ENCODE measurements around the gene RALB. TPM values are rescaled to one million over a fixed set of nuclear protein-coding genes. Genes with fewer than 3 reads are reported as not detected.

The RALB gene
- polyA plus RNA-seq, 1 of the 3 experiments (the other 2 are of a cell fraction): 37.2 TPM

DNA sequence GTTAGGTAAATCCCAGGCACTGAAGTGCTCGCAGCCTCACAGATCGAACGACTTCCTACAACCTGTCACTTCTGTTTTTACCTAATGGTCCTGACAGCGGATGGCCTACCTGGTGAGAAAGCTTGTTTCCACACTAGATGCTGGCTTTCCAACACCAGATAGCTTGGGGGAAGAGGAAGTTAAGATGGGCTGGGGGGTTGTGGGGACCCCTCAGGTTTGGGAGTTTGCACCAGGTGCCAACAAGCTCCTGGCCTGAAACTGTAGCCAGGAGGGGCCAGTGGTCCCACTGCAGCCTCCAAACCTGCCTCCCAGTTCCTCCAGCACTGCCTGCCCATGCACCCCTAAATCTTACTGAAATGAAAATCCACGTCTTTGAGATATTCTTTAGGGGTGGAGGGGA is 33.4 kb upstream of the RALB start:
- ChIA-PET CTCF (interaction anchor here (0.6 to 2.8 kb wide), 7 partner anchors 9 to 110 kb away, joined by 3 to 10 read pairs (median 4); no protein-coding TSS in a partner anchor), POLR2A (no interaction called here)
- no peak for DNase-seq

DNA sequence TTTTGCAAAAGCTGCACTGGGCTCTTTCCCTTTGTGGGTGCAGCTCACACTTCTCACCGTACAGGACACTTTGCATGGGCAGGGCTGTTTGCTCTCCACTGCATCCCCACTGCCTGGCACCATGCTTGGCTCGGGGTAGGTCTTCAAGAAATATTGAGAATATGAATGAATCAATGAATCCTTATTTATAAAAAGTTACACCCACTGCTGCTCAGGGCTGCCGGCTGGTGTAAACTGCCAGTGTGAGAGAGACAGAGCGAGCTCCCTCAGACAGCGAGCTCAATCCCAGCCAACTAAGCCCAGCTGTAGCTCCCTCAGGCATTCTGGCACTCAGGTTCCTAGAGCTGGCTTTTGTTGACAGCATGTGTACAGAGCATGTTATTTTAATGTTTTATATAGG is 32.9 kb upstream of the RALB start:
- Histone ChIP-seq H3K27ac (ENCODE audit: low read depth in 2 of 2, low read length in 1 of 2) (no peak overlapping the region), H3K79me2 (ENCODE audit: insufficient read depth) (peaks cover 23% of the 10 kb centered on the region), H3F3A (replicated peaks; ENCODE audit: insufficient read depth) (no peaks in the 10 kb centered on the region), H3K9me3 (no peaks in the 10 kb centered on the region), H3K36me3 (replicated peaks in 1 of 2; ENCODE audit: control insufficient read depth in 1 of 2, insufficient read depth in 2 of 2, low read length in 1 of 2) (peaks cover 11 to 26% of the 10 kb centered on the region in 2 experiments), H3K4me3 (ENCODE audit: low read depth in 2 of 2, low read length in 1 of 2) (no peak overlapping the region), H2AFZ (ENCODE audit: low read depth) (no peak overlapping the region), H3K9ac (no peak overlapping the region), H3K4me2 (no peak overlapping the region), H3K27me3 (ENCODE audit: insufficient read depth) (no peaks in the 10 kb centered on the region), H4K20me1 (ENCODE audit: insufficient read depth) (no peaks in the 10 kb centered on the region), H3K9me2 (no peaks in the 10 kb centered on the region), H3K4me1 (ENCODE audit: control insufficient read depth in 1 of 2, insufficient read depth in 2 of 2, low read depth in 1 of 2, low read length in 1 of 2) (peaks cover 23 to 24% of the 10 kb centered on the region in 2 experiments; a peak in 3 of 4 replicates)
- ChIA-PET POLR2A (no interaction called here), CTCF (interaction anchor here (1.0 to 2.8 kb wide), 6 partner anchors 9 to 111 kb away, joined by 3 to 10 read pairs (median 4); no protein-coding TSS in a partner anchor)
- DNase-seq: peak; percentile 6
- TF ChIP-seq MAX (IDR thresholded peaks at IDR 0.05; ENCODE audit: low read depth): no peak
- no peak for TF ChIP-seq FOXM1 (IDR thresholded peaks at IDR 0.05; ENCODE audit: low read depth)
- no peak for TF ChIP-seq MXI1 (IDR thresholded peaks at IDR 0.05; ENCODE audit: low read depth, low read length)
- TF ChIP-seq RXRA (IDR thresholded peaks at IDR 0.05; ENCODE audit: borderline replicate concordance, low read depth): no peak
- no peak for TF ChIP-seq POLR2AphosphoS5 (IDR thresholded peaks at IDR 0.05; ENCODE audit: low read depth, low read length)
- TF ChIP-seq RAD21 (IDR thresholded peaks at IDR 0.05; ENCODE audit: low read length): no peak
- TF ChIP-seq CHD2 (IDR thresholded peaks at IDR 0.05; ENCODE audit: low read length, partially characterized antibody): no peak
- TF ChIP-seq TCF12 (IDR thresholded peaks at IDR 0.05): no peak
- no peak for TF ChIP-seq MEF2A (IDR thresholded peaks at IDR 0.05; ENCODE audit: borderline replicate concordance, low read depth)
- no peak for TF ChIP-seq TAF1 (IDR thresholded peaks at IDR 0.05; ENCODE audit: borderline replicate concordance, low read depth, low read length)
- no peak for TF ChIP-seq TEAD4 (IDR thresholded peaks at IDR 0.05; ENCODE audit: borderline replicate concordance, insufficient read depth)
- no peak for TF ChIP-seq PBX3 (IDR thresholded peaks at IDR 0.05)
- TF ChIP-seq, protein P1, sequence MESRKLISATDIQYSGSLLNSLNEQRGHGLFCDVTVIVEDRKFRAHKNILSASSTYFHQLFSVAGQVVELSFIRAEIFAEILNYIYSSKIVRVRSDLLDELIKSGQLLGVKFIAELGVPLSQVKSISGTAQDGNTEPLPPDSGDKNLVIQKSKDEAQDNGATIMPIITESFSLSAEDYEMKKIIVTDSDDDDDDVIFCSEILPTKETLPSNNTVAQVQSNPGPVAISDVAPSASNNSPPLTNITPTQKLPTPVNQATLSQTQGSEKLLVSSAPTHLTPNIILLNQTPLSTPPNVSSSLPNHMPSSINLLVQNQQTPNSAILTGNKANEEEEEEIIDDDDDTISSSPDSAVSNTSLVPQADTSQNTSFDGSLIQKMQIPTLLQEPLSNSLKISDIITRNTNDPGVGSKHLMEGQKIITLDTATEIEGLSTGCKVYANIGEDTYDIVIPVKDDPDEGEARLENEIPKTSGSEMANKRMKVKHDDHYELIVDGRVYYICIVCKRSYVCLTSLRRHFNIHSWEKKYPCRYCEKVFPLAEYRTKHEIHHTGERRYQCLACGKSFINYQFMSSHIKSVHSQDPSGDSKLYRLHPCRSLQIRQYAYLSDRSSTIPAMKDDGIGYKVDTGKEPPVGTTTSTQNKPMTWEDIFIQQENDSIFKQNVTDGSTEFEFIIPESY (IDR thresholded peaks at IDR 0.05; ENCODE audit: borderline replicate concordance, low read depth): no peak
- no peak for TF ChIP-seq NFIC (IDR thresholded peaks at IDR 0.05; ENCODE audit: borderline replicate concordance)
- WGBS (ENCODE audit: low lambda C conversion rate): 95% methylated on average over 5 of the region's 5 CpGs

More for the DNA sequence above, 33.4 kb upstream of the RALB start:
- no peaks in the 10 kb centered on the region for H3K27me3 ChIP-seq (ENCODE audit: insufficient read depth)
- TF ChIP-seq RXRA (IDR thresholded peaks at IDR 0.05; ENCODE audit: borderline replicate concordance, low read depth): no peak
- H3F3A ChIP-seq (replicated peaks; ENCODE audit: insufficient read depth): no peaks in the 10 kb centered on the region
- no peak overlapping the region for H3K27ac ChIP-seq (ENCODE audit: low read depth in 2 of 2, low read length in 1 of 2)
- 96% methylated on average over 5 of the region's 5 CpGs for WGBS (ENCODE audit: low lambda C conversion rate)
- H3K4me2 ChIP-seq: no peak overlapping the region
- no peak overlapping the region for H3K4me3 ChIP-seq (ENCODE audit: low read depth in 2 of 2, low read length in 1 of 2)
- no peaks in the 10 kb centered on the region for H3K9me3 ChIP-seq
- no peaks in the 10 kb centered on the region for H4K20me1 ChIP-seq (ENCODE audit: insufficient read depth)
- no peak overlapping the region for H2AFZ ChIP-seq (ENCODE audit: low read depth)
- H3K79me2 ChIP-seq (ENCODE audit: insufficient read depth): peaks cover 23% of the 10 kb centered on the region
- H3K36me3 ChIP-seq (replicated peaks in 1 of 2; ENCODE audit: control insufficient read depth in 1 of 2, insufficient read depth in 2 of 2, low read length in 1 of 2): peaks cover 11 to 26% of the 10 kb centered on the region in 2 experiments
- peaks cover 21 to 23% of the 10 kb centered on the region in 2 experiments; a peak in 3 of 4 replicates for H3K4me1 ChIP-seq (ENCODE audit: control insufficient read depth in 1 of 2, insufficient read depth in 2 of 2, low read depth in 1 of 2, low read length in 1 of 2)
- H3K9me2 ChIP-seq: no peaks in the 10 kb centered on the region
- no peak overlapping the region for H3K9ac ChIP-seq

All from SK-N-SH (cell line).